Measurements from ENCODE around the gene MAJIN. TPM values are rescaled to one million over a fixed set of nuclear protein-coding genes. Genes with fewer than 3 reads are reported as not detected.

The MAJIN gene
- total RNA-seq, result not detected in 2 replicates

GRCh38 chr11:64971421-64972233, at the start of gene MAJIN:
Gene MAJIN (minus strand): TSS chr11:64972108. CDS start chr11:64959405, 12,703 bp downstream.

GRCh38 chr11:65013888-65014725, 42.2 kb upstream of the MAJIN start, which contains the start of gene ARL2:
Gene ARL2 (plus strand): TSS chr11:65014160. CDS start chr11:65014208, 48 bp downstream.

GRCh38 chr11:64996710-64997380, 24.9 kb upstream of the MAJIN start, which contains the start of gene BATF2:
Gene BATF2 (minus strand): TSS chr11:64996971. CDS start chr11:64996914, 57 bp downstream.

GRCh38 chr11:64935359-64936081, 36.4 kb downstream of the MAJIN start, which contains the start of gene GPHA2:
Gene GPHA2 (minus strand): TSS chr11:64935893. CDS start chr11:64935460, 433 bp downstream.

GRCh38 chr11:64923944-64924909, 47.7 kb downstream of the MAJIN start, which contains the start of gene PPP2R5B:
Gene PPP2R5B (plus strand): TSS chr11:64924689. CDS start chr11:64925735, 1,046 bp downstream.

GRCh38 chr11:64916775-64917662, 54.9 kb downstream of the MAJIN start, which contains the start of gene ATG2A:
Gene ATG2A (minus strand): TSS chr11:64917209. CDS start chr11:64917135, 74 bp downstream.

Other genes with a start within 250 kb of the MAJIN start
- gene NRXN2, start 248.9 kb downstream of the MAJIN start, total RNA-seq, result not detected in 2 replicates
- 1.3 TPM in 1 of 2 replicates, not detected in the other for gene RASGRP2, start 228.0 kb downstream of the MAJIN start, total RNA-seq
- gene PYGM, start 212.1 kb downstream of the MAJIN start, total RNA-seq, result 0.16 and 2.3 TPM in 2 replicates
- gene SF1, start 193.6 kb downstream of the MAJIN start, total RNA-seq, result 160 and 190 TPM in 2 replicates
- gene MAP4K2, start 168.9 kb downstream of the MAJIN start, total RNA-seq, result 26.4 and 29.5 TPM in 2 replicates
- gene MEN1, start 161.6 kb downstream of the MAJIN start, total RNA-seq, result 34.2 and 34.9 TPM in 2 replicates
- 2.1 and 10.1 TPM in 2 replicates for gene CDC42BPG, start 127.5 kb downstream of the MAJIN start, total RNA-seq
- 109 and 125 TPM in 2 replicates for gene EHD1, start 93.5 kb downstream of the MAJIN start, total RNA-seq
- gene ATG2A, start 54.9 kb downstream of the MAJIN start, total RNA-seq, result 27.2 and 29.9 TPM in 2 replicates
- gene PPP2R5B, start 47.4 kb downstream of the MAJIN start, total RNA-seq, result 14.3 and 24.8 TPM in 2 replicates
- not detected in 2 replicates for gene GPHA2, start 36.2 kb downstream of the MAJIN start, total RNA-seq
- 0.65 and 1.3 TPM in 2 replicates for gene BATF2, start 24.9 kb upstream of the MAJIN start, total RNA-seq
- gene ARL2, start 42.1 kb upstream of the MAJIN start, total RNA-seq, result 183 and 212 TPM in 2 replicates
- gene SNX15, start 55.3 kb upstream of the MAJIN start, total RNA-seq, result 18.9 and 25.1 TPM in 2 replicates
- gene SAC3D1, start 69.1 kb upstream of the MAJIN start, total RNA-seq, result 20.3 and 39.6 TPM in 2 replicates
- 18.1 and 36.8 TPM in 2 replicates for gene NAALADL1, start 86.4 kb upstream of the MAJIN start, total RNA-seq
- gene CDCA5, start 111.9 kb upstream of the MAJIN start, total RNA-seq, result 2.8 and 31.4 TPM in 2 replicates
- 67.4 and 68.3 TPM in 2 replicates for gene ZFPL1, start 112.1 kb upstream of the MAJIN start, total RNA-seq
- gene VPS51, start 124.1 kb upstream of the MAJIN start, total RNA-seq, result 162 and 269 TPM in 2 replicates
- 33.1 and 114 TPM in 2 replicates for gene TM7SF2, start 139.8 kb upstream of the MAJIN start, total RNA-seq
- 20.2 and 20.5 TPM in 2 replicates for gene ZNHIT2, start 145.6 kb upstream of the MAJIN start, total RNA-seq
- gene FAU, start 150.0 kb upstream of the MAJIN start, total RNA-seq, result 376 and 394 TPM in 2 replicates
- 56.3 and 84.7 TPM in 2 replicates for gene MRPL49, start 150.2 kb upstream of the MAJIN start, total RNA-seq
- 19.7 and 21.0 TPM in 2 replicates for gene SYVN1, start 162.4 kb upstream of the MAJIN start, total RNA-seq
- not detected in 2 replicates for gene SPDYC, start 198.1 kb upstream of the MAJIN start, total RNA-seq
- gene CAPN1, start 209.8 kb upstream of the MAJIN start, total RNA-seq, result 327 and 383 TPM in 2 replicates